Vagina (tissue), 2 donors: Measurements from ENCODE around the gene ANKRD13C.

Experiments
- CTCF ChIP-seq, 3 experiments: fragments of 450-650 bp in 2 of 3; fragments of 200-600 bp in 1 of 3; sonication (generic) in 1 of 3; IDR thresholded peaks; one replicate each; pipeline ENCODE4 v1.5.1; 2017 to 2019; ENCODE audit warnings: antibody characterized with exemption in 3 of 3, mild to moderate bottlenecking in 2 of 3, moderate library complexity in 2 of 3
- POLR2A ChIP-seq, 2 donors: fragments of 450-650 bp; IDR thresholded peaks; one replicate each; pipeline ENCODE4 v1.6.1; 2017; ENCODE audit warnings: antibody characterized with exemption in 2 of 2, mild to moderate bottlenecking in 2 of 2, moderate library complexity in 2 of 2
- POLR2AphosphoS5 ChIP-seq, 2 donors: sonication (generic); formaldehyde crosslinking; IDR thresholded peaks; one replicate each; pipeline ENCODE4 v1.9.0; 2017; ENCODE audit warnings: antibody characterized with exemption in 2 of 2, mild to moderate bottlenecking in 2 of 2, low read depth in 1 of 2; ENCODE audit not compliant: insufficient read depth in 1 of 2

GRCh38 chr1:70265946-70266345 is 88.6 kb downstream of the ANKRD13C start:
- TF ChIP-seq CTCF (IDR thresholded peaks at IDR 0.05) (no peak), POLR2AphosphoS5 (IDR thresholded peaks at IDR 0.05; ENCODE audit: insufficient read depth in 1 of 2, low read depth in 1 of 2) (no peak), POLR2A (IDR thresholded peaks at IDR 0.05) (no peak)
